Amygdala (tissue), 56 donors: ENCODE data around the gene ULBP1.
"Not testable (repeated sequence)": the region's sequence is repeated elsewhere in the genome, so short reads cannot be mapped to it uniquely, and the experiment has no call there.

ENCODE experiments used
- DNase-seq, 56 donors: peaks; one replicate each; lab custom pipeline; 2025; lab: John Stamatoyannopoulos, UW

ULBP1 gene

DNA sequence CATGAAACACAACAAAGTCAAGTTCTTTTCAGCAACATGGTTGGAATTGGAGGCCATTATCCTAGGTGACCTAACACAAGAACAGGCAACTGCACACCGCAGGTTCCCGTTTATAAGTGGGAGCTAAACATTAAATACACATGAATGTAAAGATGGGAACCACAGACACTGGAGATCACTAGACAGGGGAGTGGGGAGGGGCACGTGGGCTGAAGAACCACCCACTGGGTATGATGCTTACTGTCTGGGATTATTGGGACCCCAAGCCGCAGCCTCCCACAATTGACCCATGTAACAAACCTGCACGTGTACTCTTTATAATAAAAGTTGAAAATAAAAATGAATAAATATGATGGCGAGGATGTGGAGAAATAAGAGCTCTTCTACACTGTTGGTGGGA, 32.2 kb upstream of the ULBP1 start:
- no peak for DNase-seq

DNA sequence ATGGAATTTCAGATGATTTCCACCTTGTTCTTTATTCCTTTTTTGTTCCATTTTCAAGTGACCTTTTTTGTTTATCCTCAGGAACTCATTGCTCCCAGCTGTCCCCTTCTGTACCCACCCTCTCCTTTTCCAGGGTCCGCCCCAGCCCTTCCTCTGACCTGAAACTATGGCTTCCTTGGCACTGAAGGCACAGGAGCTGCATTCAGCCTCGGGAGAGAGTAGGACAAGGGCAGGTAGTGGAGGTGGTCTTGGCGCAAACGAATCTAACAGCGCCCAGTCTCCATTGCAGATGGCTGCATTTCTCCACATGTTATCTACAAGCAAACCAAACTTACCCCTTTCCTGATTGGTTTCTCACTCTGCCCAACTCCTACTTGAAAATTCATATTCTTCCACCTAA, 30.7 kb upstream of the ULBP1 start:
- DNase-seq = no peak

DNA sequence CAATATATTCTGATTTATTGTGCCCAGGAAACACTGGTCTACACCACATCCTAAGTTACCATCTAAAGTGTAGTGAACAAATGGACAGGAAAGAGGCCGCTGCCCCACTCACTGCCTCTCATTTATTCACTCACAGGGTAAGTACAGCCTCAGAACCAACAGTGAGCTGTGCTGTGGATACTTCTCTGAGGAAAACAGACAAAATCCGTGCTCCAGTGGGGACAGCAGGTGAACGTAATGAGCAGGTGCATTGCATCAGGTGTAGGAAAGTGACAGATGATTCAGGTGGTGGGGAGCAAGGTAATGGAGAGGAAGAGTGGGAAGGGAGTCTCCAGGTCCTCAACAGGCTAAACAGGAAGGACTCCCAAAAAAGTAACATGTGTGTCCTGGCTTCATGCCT, 30.3 kb upstream of the ULBP1 start:
- DNase-seq = no peak

DNA sequence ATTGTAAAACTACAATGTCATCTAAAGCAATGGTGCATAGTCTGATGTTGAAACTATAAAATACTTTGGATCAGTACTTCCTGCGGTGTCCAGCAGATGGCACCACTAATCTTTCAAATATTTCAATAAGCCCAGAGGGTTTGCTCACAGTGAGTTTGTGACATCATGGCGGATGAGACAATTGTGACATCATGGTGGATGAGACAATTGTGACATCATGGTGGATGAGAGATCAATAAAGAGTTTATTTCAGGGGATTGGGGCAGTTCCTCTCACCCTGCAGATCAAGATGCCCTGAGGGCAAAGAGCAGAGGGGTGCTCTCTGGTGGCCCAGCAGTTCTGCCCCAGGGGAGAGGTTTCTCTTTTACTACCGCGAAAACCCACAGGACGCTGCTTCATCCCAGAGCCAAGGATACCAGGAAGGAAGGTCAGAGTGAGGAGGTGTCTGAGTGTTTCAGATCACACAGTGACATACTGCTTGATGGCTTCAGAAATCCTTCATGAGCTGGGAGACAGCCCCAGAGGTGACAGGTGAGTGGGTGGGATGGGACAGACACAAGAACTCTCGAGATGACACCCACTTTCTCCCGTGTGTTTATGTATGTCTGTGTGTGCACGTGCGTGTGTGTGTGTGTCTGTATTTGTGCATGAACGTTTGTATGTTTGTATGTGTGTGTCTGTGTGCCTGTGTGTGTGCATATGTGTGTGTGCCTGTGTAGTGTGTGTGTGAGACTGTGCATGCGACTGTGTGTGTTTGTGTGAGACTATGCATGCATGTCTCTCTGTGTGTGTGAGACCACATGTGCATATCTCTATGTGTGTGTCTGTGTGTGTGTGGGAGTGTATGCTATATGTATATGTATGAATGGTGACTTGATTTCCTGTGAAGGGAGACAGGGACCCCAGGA, 29.2 kb upstream of the ULBP1 start:
- DNase-seq = peak in 27 of 56 donors; percentile 4 to 84 (median 20)

DNA sequence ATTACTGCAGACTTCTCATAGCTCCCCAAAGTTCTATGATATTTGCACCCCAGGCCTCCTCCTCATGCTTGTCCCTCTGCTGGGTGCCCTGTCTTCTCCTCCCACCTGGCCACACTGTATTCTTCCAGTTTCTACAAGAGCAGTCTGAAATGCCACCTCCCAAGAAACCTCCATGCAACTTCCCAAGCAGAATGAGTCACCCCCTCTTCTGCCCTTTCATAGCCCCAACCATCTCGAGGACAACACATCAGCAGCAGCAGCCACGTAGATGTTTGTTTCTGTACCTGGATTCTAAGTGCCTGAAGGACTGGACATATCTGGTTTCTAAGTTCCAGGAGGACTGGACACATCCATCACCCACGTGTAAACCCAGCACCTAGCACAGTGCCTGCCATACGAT, 28.5 kb upstream of the ULBP1 start:
- no peak for DNase-seq

DNA sequence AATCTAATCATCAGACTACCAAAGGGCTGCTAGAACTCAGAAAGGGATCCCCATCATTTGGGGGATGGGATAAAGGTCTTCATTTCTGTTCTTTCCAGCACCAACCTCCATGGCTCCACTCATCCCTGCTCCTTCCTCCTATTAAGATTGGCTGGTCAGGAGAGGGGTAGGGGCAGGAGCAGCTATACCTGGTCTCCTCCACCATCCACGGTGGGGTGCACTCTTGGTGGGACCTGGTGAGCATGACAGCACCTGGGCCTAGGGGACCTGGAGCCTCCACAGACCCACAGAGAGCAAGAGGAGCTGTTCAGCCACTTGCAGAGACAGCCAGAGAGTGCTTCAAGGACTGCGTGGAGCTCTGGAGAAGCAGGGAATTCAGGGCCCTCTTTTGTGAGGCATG, 28.1 kb upstream of the ULBP1 start:
- DNase-seq = no peak

DNA sequence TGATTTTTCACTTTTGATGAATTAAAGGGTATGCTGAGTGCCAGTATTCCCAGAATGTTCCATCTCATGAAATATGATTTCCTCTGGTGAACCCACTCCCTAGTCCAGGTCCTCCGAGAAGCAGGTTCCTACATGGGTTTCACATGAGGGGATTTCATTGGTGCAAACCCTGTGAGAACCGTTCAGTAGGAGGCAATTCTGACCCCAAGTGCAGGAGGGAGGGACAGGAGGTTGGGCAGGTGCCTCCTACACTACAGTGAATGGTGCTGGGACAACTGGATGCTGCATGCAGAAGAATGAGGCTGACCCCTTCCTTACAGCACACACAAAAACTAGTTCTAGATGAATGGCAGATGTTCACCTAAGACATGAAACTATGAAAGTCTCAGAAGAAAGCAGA, 27.0 kb upstream of the ULBP1 start:
- no peak for DNase-seq

DNA sequence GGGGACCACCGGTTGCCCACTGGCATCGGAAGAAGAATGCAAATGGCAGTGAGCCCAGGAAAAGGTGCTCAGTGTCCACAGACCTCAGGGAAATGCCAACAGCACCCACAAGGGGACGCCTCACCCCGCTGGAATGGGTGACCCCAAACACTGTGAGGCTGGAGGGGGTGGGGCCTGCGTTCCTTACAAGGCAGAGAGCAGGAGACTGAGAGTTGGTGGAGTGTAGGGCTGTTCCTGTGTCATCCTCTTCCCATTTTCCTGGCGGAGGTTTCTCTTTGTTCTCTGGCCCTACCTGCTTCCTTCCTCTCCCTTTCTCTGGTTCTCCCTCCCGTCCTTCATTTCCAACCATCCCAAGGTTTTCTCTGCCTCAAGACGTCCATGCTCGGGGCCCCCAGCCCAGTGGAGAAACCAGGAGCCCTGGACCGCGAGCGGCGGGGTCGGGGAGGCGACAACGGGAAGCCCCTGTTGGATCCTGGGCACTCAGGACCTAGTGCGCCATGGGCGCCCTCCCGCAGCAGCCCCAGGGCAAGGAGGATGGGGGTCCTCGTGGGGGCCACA, 25.7 kb upstream of the ULBP1 start:
- not testable (repeated sequence) for DNase-seq

DNA sequence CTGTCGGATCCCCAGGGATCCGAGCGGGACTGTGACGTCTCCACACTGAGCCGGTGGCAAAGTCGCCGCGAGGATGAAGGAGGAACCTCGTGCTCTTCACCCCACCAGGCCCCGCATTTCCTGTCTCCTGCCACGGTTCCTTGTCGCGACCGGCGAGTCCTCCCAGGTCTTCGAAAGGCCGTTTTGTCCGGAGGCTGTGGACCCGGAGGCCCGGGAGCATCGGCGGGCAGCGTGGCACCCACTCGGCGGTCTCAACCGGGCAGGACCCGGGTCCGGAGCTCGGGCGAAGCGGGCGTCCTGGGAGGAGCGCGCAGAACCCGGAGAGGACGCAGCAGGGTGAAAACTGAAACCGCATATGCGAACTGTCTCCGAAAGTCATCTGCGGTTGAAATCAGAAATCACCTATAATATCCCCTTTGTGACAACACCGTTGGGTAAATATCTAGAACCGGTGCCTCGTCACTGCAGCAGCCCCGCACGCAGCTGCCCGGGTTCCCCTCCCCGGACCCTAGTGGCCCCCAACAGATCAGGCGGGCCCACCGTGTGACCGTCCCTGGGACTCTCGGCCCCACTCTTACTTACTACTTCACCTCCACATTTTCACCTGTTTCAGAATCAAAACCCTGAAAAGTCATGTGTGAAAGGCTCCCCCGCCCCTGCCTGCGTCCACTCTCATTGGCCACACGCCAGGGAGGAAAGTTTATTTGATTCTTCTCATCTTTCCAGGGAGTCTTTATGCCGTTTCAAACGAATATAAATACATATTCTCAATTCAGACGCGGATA, 25.0 kb upstream of the ULBP1 start:
- DNase-seq = no peak

DNA sequence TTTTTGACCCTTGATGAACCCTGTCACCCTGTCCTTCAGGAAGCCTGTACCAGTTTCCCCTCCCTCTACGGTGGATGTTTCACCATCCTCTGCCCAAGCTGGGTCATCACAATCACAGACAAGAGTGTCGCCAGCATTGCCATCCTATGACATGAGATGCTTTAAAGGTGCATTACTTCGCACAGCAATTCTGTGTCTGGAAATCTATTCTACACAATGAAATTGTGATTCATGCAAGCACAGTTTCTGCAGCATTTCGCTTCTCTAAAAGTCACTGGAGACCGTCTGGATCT, 24.4 kb upstream of the ULBP1 start:
- DNase-seq = no peak

DNA sequence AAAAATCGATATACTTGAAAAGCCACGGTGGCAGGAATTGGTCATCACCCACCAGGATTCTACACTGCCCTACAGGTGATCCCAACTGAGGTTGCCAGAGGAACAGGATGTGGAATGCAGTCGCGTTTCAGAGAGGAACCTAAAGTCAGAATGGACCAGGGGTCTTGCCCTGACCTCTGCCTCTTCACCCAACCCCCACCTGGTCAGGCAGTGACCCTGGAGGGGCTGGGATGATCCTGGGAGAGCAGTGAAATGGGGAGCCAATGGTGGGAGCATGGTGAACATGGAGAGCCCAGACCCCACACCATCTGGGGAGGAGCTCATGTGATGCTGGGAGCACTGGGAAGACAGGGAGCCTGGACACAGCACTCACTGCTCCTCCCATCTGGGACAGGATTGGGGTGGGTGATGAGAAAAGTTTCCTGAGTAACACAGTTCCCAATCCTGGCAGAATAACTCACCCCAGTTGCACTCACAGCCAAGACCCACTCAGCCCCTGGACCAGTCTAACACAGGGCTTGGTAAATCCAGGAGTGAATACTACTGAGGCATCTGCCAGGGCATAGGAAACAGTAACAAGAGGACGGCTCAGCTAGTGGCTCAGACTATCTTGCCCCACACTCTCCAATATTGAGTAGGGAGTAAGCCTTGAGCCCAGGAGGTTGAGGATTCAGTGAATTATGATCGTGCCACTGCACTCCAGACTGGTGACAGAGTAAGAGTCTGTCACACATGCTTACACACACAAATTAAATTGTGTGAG, 23.7 kb upstream of the ULBP1 start:
- DNase-seq = no peak

DNA sequence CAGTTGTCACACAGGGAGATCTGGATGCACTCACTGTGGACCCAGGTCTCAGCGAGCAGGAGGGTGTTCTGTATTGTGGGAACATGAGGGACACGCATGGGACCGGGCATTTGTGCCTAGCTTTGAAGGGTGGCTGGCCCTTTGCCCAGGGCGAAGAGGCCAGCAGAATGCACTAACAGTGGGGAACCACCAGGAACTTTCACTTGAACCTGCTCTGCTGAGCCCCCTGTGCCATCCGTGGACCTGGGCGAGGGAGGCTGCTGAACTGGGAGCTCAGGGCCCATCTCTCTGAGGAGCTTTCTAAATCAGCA, 23.1 kb upstream of the ULBP1 start:
- no peak for DNase-seq

DNA sequence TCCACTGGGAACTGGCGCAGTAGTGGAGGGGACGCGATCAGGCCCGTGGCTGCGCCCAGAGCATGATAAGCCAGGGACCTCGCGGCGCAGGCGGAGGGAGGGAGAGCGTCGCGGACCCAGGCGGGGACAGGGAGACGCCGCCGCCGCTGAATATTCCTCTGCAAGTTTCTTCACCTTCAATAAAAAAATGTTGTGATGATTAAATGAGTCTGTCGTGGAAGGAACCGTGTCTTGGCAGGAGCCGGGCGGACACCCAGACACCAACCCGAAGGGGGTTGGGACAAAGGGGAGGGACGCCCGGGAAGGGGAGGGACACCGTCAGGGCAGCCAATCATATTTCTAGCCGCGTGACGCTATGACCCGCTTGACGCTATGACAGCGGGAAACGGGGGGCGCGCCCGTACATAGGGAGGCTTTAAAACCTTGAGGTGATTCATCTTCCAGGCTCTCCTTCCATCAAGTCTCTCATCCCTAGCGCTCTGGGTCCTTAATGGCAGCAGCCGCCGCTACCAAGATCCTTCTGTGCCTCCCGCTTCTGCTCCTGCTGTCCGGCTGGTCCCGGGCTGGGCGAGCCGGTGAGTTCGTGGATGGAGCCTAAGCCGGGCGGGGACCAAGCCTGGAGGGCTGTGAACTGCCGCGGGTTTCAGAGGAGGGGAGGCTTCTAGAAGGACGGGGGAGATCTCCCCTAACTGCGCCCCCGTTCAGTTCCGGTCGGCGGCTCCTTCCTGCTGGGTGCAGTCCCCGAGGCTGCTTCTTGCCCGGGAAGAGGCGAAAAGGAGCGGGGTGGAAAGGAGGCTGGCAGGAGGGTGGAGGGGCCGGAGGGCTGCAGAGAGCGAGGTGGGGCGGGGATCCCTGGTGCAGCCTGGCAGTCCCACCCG, 21.9 kb upstream of the ULBP1 start, which contains the start of gene ULBP2:
Gene ULBP2, plus strand, starts transcription at position 432 of the 878 bp plus-strand sequence. Its CDS starts 59 bp downstream, at position 491.
- DNase-seq = peak in 52 of 56 donors; percentile 11 to 83 (median 59)

DNA sequence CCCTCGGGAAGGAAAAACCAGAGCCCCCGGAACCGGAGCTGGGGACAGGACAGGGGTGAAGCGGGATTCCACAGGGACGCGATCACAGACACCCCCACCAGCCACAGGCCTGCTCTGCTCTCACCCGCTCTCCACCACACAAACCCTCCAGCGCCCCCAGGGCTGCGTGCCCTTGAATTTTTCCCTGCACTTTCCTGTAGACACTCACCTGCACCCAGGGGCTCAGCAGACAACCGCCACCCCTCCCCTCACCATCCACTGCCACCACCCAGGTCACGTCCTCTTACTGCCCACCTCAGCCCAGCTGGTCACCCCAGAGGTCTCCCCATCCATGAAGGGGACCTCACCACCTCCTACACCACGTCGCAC, 21.3 kb upstream of the ULBP1 start:
- no peak for DNase-seq

DNA sequence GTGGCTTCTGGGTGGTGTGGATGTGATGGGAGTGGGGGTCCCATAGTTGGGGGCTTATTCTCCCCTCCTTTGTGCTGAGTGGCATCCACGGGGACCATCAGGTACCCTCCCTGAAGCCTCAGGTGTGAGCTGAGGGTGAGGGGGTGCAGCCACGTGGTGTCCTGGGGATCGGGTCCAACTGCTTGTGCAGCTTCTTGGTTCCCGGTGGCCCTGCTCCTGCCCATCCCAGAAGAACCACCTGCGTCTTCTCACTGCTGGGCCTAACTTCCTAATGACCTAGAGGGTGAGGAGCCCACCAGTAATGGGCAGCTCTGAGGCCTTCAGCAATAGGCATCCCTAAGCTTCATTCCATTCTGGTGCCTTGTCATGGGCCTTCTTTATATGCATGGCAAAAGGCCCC, 20.4 kb upstream of the ULBP1 start:
- not testable (repeated sequence) for DNase-seq

DNA sequence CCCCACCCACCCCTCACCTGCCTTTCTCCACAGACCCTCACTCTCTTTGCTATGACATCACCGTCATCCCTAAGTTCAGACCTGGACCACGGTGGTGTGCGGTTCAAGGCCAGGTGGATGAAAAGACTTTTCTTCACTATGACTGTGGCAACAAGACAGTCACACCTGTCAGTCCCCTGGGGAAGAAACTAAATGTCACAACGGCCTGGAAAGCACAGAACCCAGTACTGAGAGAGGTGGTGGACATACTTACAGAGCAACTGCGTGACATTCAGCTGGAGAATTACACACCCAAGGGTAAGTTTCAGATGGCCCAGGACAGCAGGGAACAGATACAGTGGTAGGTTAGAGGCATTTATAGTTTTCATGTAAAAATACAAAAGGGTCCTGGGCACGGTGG, 18.5 kb upstream of the ULBP1 start:
- not testable (repeated sequence) for DNase-seq

DNA sequence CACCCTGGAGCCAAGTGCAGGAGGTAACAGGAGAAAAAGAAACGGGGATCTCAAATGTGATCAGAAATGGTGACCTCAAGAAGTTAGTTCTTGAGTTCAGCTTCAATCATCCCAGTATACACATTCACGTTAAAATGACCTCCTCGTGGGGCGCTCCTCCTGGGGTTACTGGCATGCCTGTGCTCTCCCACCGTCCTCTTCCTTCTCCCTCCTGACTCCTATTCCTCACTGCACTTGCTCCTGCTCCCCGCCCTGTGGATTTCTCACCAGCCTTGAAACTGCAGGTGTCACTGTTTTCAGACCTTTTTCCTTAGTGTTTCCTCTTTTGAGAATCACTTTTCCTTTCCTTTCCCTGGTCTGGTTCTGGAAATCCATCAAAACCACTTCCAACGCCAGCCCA, 17.1 kb upstream of the ULBP1 start:
- DNase-seq = not testable (repeated sequence)

DNA sequence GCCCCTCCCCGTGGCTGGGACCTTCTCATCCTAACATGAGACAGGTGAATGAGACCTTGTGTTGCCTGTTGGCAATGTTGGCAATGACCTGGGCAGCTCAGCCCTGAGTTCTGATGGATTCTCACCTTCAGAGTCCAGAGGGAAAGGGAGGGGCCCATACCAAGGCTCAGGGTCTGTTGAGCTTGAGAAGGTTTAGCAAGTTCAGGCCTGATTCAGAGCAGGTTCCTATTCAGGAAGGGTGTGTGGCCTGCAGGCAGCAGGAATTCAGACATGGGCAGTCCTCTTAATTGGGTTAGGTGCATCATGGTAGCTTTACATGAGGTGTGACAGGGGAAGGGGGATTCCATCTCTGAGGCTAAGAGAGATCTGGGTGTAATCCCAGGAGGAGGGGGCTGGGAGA, 16.2 kb upstream of the ULBP1 start:
- DNase-seq = not testable (repeated sequence)

DNA sequence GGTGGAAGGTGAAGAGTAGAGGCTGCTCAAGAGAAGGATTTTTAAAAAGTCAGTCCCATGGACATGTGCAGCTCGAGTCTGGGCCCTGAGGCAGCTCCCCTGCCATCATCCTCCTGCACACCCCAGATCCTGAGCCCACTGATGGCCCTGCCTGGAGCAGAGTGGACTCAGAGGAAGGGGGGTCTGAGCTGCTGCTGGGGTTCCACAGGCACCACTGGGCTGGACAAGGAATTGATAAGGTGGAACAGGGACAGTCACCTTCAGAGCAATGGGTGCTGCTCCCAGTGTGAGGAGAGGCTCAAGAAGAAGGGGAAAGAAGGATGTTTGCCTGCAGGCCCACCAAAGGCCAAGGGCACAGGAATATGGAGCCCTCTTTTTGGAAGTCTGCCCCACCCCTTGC, 15.7 kb upstream of the ULBP1 start:
- DNase-seq = no peak

DNA sequence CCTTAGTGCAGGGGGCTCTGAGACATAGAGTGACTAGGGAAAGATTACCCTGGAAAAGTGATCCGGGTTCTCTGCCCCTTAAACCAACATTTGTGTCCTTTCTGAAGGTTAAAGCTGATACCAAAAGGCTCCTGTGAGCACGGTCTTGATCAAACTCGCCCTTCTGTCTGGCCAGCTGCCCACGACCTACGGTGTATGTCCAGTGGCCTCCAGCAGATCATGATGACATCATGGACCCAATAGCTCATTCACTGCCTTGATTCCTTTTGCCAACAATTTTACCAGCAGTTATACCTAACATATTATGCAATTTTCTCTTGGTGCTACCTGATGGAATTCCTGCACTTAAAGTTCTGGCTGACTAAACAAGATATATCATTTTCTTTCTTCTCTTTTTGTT, 15.1 kb upstream of the ULBP1 start:
- DNase-seq = no peak
